Gastrocnemius medialis (tissue), 4 donors: ENCODE measurements around the gene MROH2A. TPM values are rescaled to one million over a fixed set of nuclear protein-coding genes. Genes with fewer than 3 reads are reported as not detected.

ENCODE experiments used
- ATAC-seq, 2 donors: fragments of 150-250 bp; one replicate each; pipeline ENCODE4 v1.9.1; 2016
- DNase-seq, 2 donors: peaks; one replicate each; pipeline ENCODE4 v3.0.0-alpha.2; 2019
- H3K27ac ChIP-seq, 4 donors: fragments of 200-600 bp; sonication (generic); 1 replicate in 1 of 4; 2 replicates in 3 of 4; pipeline ENCODE4 v1.5.1; 2016 to 2018; ENCODE audit warnings: mild to moderate bottlenecking in 2 of 4, moderate library complexity in 1 of 4
- H3K27me3 ChIP-seq, 3 donors: fragments of 200-600 bp; sonication (generic) in 2 of 3; 1 replicate in 1 of 3; 2 replicates in 2 of 3; pipeline versions ENCODE4 v1.5.1 to v1.6.0; 2016 to 2019; ENCODE audit warnings: mild to moderate bottlenecking in 1 of 3, moderate library complexity in 1 of 3
- H3K36me3 ChIP-seq, 2 donors: fragments of 200-600 bp; sonication (generic) in 1 of 2; one replicate each; pipeline ENCODE4 v1.5.1; 2017 to 2018
- H3K4me1 ChIP-seq, 2 donors: fragments of 200-600 bp; sonication (generic) in 1 of 2; one replicate each; pipeline ENCODE4 v1.5.1; 2016 to 2017; ENCODE audit warnings: mild to moderate bottlenecking in 2 of 2
- H3K4me3 ChIP-seq, 4 donors: fragments of 200-600 bp; sonication (generic) in 3 of 4; 1 replicate in 1 of 4; 2 replicates in 3 of 4; pipeline ENCODE4 v1.5.1; 2016 to 2019; ENCODE audit warnings: mild to moderate bottlenecking in 2 of 4
- H3K9me3 ChIP-seq, 3 donors: fragments of 200-600 bp; sonication (generic) in 2 of 3; 1 replicate in 1 of 3; 2 replicates in 2 of 3; pipeline ENCODE4 v1.5.1; 2016 to 2019
- POLR2A ChIP-seq, 2 donors: fragments of 450-650 bp; IDR thresholded peaks; one replicate each; pipeline ENCODE4 v1.6.1; 2017; ENCODE audit warnings: antibody characterized with exemption in 2 of 2, mild to moderate bottlenecking in 2 of 2, moderate library complexity in 2 of 2
- in situ Hi-C, 4 donors: fragments of 200-750 bp; cut with MboI; loops; one replicate each; pipeline versions ENCODE4 v1.15.0 to v1.8.0; 2017; ENCODE audit warnings: low sequenced_read_pairs in 4 of 4
- intact Hi-C: fragments of 100-400 bp; cut with DNase I; formaldehyde crosslinking; loops from one replicate; pipeline ENCODE4 v1.15.1; 2023; ENCODE audit warnings: low total_unique reads
- total RNA-seq, 4 donors: library from RNA; depleted of rRNA; stranded (reverse); fragments of >200 nt; gene quantifications; one replicate each; pipeline versions ENCODE4 v1.1.0 to v1.2.3, GENCODE V29; 2016
- TF ChIP-seq, protein P1 (sequence below), 5 experiments: fragments of 450-650 bp in 3 of 5; fragments of 200-600 bp in 2 of 5; sonication (generic) in 2 of 5; IDR thresholded peaks in 4 of 5; conservative IDR thresholded peaks in 1 of 5; 1 replicate in 4 of 5; 2 replicates in 1 of 5; pipeline ENCODE4 v1.5.1; 2016 to 2019; ENCODE audit warnings: antibody characterized with exemption in 5 of 5, mild to moderate bottlenecking in 3 of 5, moderate library complexity in 3 of 5

The MROH2A gene
- total RNA-seq, 4 donors from 2014 or later: not detected

DNA sequence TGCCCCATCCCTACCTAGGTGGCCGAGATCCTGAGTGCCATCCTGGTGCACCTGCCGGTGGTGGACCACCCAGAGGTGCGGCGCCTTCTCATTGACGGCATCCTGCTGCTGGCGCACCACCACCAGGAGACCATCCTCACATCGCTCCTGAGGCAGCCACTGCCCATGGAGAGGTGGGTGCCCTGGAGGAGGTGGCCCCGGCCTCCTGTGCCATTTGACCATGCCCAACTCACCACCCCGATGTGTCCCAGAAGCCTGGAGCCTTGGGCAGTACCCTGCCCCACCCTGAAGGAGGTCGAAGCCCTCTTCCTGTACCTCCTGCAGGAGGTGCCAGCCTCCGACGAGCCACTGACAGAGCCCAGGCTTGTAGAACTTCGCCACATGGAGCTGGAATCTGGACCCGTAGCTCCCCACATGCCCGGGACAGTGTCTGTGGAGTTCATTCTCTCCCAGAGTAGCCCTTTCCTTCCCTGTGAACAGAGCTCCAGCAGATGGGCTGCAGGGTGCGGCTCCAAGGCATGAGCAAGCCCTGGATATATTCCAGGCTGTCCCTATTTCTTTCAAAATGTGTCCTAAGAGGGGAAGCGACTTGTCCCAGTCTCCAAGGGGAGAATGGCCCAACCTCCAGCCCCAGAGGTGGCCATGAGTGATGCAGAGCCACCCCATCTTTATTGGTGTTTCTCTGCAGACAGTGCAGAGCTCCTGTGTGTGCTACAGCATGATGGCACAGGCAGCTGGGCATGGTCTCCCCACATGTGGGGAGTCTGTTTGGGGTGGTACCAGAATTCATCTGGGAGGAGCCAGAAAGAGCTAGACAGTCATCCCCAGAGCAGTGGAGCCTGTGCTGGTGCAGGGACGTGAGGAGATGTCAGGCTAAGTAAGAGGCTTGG, 42.0 kb downstream of the MROH2A start:
- intact Hi-C loops (no loop called here), in situ Hi-C loops (no loop called here)
- no peaks in the 10 kb centered on the region for H3K27me3 ChIP-seq
- H3K4me3 ChIP-seq: no peak overlapping the region
- no peak for TF ChIP-seq POLR2A (IDR thresholded peaks at IDR 0.05)
- TF ChIP-seq, protein P1, sequence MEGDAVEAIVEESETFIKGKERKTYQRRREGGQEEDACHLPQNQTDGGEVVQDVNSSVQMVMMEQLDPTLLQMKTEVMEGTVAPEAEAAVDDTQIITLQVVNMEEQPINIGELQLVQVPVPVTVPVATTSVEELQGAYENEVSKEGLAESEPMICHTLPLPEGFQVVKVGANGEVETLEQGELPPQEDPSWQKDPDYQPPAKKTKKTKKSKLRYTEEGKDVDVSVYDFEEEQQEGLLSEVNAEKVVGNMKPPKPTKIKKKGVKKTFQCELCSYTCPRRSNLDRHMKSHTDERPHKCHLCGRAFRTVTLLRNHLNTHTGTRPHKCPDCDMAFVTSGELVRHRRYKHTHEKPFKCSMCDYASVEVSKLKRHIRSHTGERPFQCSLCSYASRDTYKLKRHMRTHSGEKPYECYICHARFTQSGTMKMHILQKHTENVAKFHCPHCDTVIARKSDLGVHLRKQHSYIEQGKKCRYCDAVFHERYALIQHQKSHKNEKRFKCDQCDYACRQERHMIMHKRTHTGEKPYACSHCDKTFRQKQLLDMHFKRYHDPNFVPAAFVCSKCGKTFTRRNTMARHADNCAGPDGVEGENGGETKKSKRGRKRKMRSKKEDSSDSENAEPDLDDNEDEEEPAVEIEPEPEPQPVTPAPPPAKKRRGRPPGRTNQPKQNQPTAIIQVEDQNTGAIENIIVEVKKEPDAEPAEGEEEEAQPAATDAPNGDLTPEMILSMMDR (IDR thresholded peaks at IDR 0.05 in 4 of 5, conservative IDR thresholded peaks at IDR 0.05 in 1 of 5): no peak
- no peaks in the 10 kb centered on the region for H3K9me3 ChIP-seq
- DNase-seq (no peak), ATAC-seq (no peak)
- no peaks in the 10 kb centered on the region for H3K4me1 ChIP-seq
- H3K36me3 ChIP-seq: no peaks in the 10 kb centered on the region
- H3K27ac ChIP-seq: no peak overlapping the region

GRCh38 chr2:233820774-233821105, 42.6 kb downstream of the MROH2A start:
- Histone ChIP-seq H3K4me3 (no peak overlapping the region), H3K36me3 (no peaks in the 10 kb centered on the region), H3K27me3 (no peaks in the 10 kb centered on the region), H3K9me3 (no peaks in the 10 kb centered on the region), H3K4me1 (no peaks in the 10 kb centered on the region), H3K27ac (no peak overlapping the region)
- in situ Hi-C loops (no loop called here), intact Hi-C loops (no loop called here)
- ATAC-seq: no peak
- DNase-seq: no peak
- no peak for TF ChIP-seq POLR2A (IDR thresholded peaks at IDR 0.05)
- TF ChIP-seq, protein P1 (IDR thresholded peaks at IDR 0.05 in 4 of 5, conservative IDR thresholded peaks at IDR 0.05 in 1 of 5): no peak

- ATAC-seq: no peak
- intact Hi-C loops: no loop called here
These were observed 43.1 kb downstream of the MROH2A start for GRCh38 chr2:233821196-233821595.

DNA sequence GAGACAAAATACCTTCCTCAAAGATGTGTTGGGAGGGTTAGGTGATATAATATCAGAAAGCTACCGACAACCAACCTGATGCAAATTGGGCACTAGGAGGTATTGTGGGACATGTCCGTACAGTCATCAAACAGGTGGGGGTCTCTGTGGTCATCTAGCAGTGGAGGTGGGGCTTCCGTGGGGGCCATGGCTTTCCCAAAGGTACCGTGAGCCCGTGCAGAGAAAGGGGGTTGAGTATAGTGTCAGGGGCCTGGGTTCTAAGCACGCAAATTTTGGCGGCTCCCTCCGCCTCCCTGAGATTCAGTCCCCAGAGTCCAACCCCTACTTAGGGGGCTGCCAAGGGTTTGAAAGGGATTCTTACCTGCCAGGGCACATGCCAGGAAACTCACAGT, 43.6 kb downstream of the MROH2A start:
- TF ChIP-seq POLR2A (IDR thresholded peaks at IDR 0.05): no peak
- TF ChIP-seq, protein P1 (IDR thresholded peaks at IDR 0.05 in 4 of 5, conservative IDR thresholded peaks at IDR 0.05 in 1 of 5): no peak
- no peak for ATAC-seq

More at GRCh38 chr2:233821196-233821595, 43.1 kb downstream of the MROH2A start:
- H3K27me3 ChIP-seq: no peaks in the 10 kb centered on the region
- no peak overlapping the region for H3K27ac ChIP-seq
- H3K4me3 ChIP-seq: no peak overlapping the region
- H3K36me3 ChIP-seq: no peaks in the 10 kb centered on the region
- no peak for TF ChIP-seq POLR2A (IDR thresholded peaks at IDR 0.05)
- TF ChIP-seq, protein P1 (IDR thresholded peaks at IDR 0.05 in 4 of 5, conservative IDR thresholded peaks at IDR 0.05 in 1 of 5): no peak
- in situ Hi-C loops: no loop called here
- no peaks in the 10 kb centered on the region for H3K4me1 ChIP-seq
- H3K9me3 ChIP-seq: no peaks in the 10 kb centered on the region
- DNase-seq: no peak

More for the DNA sequence above, 43.6 kb downstream of the MROH2A start:
- H3K36me3 ChIP-seq: no peaks in the 10 kb centered on the region
- no peaks in the 10 kb centered on the region for H3K9me3 ChIP-seq
- DNase-seq: no peak
- in situ Hi-C loops: no loop called here
- no peaks in the 10 kb centered on the region for H3K4me1 ChIP-seq
- no peak overlapping the region for H3K4me3 ChIP-seq
- H3K27ac ChIP-seq: no peak overlapping the region
- intact Hi-C loops: no loop called here
- H3K27me3 ChIP-seq: no peaks in the 10 kb centered on the region
